ENCODE results near the gene B4GALT1.

The B4GALT1 gene

DNA sequence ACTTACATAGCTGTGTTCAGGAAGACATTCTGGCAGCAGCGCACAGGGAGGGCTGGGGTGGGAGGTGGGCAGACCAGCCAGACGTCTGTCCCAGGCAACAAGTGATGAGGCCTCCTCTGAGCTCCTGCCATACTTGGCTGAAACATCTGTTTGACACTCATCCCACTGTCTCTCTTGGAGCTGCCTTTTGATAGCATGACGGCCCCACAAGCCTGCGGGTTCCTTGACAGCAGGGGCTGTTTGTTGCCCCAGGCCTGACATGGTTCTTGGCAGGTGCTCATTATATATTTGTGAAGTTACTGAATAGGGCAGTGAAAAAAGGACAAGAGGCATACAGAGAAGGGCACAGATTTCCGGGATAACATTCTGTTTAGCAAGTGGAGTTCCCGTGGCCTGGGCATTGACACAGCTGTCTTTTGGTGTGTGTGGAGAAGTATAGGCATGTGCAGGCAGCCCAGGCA is 22.2 kb upstream of the B4GALT1 start:
- TF ChIP-seq, protein P1, sequence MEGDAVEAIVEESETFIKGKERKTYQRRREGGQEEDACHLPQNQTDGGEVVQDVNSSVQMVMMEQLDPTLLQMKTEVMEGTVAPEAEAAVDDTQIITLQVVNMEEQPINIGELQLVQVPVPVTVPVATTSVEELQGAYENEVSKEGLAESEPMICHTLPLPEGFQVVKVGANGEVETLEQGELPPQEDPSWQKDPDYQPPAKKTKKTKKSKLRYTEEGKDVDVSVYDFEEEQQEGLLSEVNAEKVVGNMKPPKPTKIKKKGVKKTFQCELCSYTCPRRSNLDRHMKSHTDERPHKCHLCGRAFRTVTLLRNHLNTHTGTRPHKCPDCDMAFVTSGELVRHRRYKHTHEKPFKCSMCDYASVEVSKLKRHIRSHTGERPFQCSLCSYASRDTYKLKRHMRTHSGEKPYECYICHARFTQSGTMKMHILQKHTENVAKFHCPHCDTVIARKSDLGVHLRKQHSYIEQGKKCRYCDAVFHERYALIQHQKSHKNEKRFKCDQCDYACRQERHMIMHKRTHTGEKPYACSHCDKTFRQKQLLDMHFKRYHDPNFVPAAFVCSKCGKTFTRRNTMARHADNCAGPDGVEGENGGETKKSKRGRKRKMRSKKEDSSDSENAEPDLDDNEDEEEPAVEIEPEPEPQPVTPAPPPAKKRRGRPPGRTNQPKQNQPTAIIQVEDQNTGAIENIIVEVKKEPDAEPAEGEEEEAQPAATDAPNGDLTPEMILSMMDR (IDR thresholded peaks at IDR 0.05; ENCODE audit: insufficient read depth, missing control alignments) = no peak
- FAIRE-seq = no peak
- no peak for DNase-seq (ENCODE audit: insufficient read length, low spot score)

DNA sequence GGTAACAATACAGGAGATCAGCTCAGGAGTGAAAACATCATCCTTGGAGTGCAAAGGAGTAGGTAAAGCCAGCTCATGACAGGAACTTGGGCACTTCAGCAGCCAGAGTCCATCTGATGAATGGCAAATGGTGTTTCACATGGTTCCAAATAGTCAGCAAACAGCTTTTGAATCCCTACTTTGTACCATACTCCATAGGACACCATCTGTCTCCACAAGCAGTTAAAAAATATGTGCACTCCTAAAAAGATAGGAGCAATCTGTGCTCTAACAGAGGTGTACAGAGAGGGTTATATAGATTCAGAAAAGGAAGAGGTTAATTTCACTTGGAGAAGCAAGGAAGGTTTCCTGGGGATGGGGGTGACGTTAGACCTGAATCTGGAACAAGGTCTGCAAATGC is 21.6 kb upstream of the B4GALT1 start:
- TF ChIP-seq, protein P1 (IDR thresholded peaks at IDR 0.05; ENCODE audit: insufficient read depth, missing control alignments) = no peak
- no peak for FAIRE-seq
- DNase-seq (ENCODE audit: insufficient read length, low spot score) = no peak

DNA sequence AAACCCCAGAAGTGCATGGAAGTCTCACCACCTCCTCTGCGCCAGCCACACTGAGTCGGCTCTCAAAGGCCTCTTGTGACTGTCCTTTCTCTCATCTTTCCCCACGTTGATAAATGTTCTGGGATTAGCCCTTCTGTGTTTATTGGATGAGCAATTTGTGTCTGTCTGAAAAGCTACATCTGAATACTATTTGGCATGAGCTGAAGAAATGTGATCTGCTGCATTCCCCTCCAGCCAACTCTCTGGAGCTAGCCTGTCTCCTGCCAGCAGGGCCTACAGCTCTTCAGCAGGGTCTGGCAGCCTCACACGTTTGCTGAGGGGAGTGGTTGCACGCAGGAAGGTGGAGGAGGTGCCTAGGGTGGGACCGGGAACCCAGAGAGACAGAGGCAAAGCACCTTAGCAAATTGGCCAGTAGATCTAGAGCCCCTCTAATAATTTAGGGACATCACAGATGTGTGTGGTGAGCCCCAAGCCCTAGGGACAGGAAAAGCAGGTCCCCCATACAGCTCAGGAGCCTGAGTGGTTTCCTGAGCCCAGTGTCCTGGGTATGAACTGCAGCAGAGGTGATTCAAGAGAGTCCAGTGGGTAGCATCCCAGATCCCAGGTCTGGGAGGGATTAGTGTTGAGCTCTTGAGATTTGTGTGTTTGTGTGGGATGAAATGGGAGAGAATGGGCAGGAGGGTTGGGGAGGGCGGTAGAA is 20.5 kb upstream of the B4GALT1 start:
- FAIRE-seq (no peak), DNase-seq (ENCODE audit: insufficient read length, low spot score) (no peak)
- TF ChIP-seq, protein P1 (IDR thresholded peaks at IDR 0.05; ENCODE audit: insufficient read depth, missing control alignments) = no peak

DNA sequence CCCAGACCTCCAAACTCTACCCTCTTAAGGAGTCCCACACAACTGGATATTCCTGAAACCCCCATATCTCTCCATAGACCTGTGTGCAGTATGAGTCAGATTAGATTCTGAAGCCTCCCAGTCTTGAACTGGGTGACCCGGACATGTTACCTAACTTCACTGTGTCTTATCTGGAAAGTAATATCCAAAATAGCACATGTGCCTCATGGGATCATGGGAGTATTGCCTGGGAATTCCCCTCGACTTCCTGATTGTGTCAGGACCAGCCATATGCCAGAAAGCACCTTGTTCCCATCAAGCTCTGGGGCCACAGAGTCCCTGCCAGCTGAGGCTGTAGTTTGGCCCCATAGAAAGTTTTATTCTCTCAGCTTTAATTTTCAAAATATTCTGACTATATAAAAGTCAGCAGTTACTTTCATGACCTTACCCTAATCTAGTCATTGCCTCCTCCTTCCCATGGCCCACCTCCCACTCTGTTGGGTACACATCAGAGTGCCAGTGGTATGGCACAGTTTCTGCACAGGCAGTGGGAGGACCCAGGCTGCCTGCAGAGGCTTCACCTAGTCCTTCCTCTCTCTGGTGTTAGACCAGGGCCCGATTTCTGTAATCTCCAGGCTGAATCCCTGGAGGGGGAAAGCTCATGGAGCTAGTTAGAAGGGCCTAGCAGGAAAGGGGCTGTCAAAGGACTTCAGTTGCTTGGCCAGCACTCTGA is 19.5 kb upstream of the B4GALT1 start:
- no peak for DNase-seq (ENCODE audit: insufficient read length, low spot score)
- TF ChIP-seq, protein P1 (IDR thresholded peaks at IDR 0.05; ENCODE audit: insufficient read depth, missing control alignments) = no peak
- FAIRE-seq = no peak

DNA sequence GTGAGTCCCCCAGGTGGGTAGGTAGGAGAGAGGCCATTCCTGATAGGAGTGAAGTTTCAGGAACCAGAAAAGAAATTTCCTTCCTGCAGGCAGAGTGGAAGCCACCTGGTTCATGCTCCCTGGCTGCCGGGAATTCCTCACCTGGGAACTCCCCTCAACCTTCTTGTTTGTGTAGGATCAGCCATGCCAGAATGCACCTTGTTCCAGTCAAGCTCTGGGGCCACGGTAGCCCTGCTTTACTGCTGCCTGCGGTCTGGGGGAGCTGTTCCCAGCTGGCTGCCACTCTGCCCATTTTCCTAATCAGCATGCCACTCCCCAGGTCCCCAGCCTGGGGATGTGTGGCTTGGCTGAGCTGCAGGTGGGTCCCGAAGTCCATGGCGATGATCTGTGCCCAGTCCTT is 18.7 kb upstream of the B4GALT1 start:
- TF ChIP-seq, protein P1 (IDR thresholded peaks at IDR 0.05; ENCODE audit: insufficient read depth, missing control alignments) = no peak
- no peak for DNase-seq (ENCODE audit: insufficient read length, low spot score)
- FAIRE-seq = no peak

DNA sequence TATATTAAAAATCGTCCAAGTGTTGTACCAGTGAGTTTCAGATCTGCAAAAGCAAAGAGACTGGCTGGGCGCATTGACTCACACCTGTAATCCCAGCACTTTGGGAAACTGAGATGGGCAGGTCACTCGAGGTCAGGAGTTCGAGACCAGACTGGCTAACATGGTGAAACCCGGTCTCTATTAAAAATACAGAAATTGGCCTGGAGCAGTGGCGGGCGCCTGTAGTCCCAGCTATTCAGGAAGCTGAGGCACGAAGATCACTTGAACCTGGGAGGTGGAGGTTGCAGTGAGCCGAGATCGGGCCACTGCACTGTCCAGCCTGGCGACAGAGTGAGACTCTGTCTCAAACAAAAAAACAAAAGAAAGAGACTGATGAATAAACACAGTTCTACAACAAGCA is 18.3 kb upstream of the B4GALT1 start:
- FAIRE-seq (no peak), DNase-seq (ENCODE audit: insufficient read length, low spot score) (no peak)
- TF ChIP-seq, protein P1 (IDR thresholded peaks at IDR 0.05; ENCODE audit: insufficient read depth, missing control alignments) = no peak

DNA sequence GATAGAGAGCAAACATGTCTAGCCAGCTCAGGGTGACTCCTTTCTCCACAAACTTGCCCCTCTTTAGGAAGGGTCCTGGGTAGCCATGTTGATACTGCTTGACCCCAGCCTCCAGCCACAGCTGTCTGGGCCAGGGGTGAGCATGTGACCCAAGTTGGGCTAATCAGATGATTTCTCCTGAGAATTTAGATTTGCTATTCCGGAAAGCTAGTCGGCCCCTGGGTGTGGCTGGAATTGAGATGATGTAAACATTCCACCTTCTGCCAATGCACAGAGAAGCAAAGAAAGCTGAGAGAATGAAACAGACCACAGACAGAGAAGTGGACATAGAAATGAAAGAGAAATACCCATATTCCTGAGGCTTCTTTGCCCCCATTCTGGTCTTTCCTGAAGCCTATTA is 17.8 kb upstream of the B4GALT1 start:
- DNase-seq (ENCODE audit: insufficient read length, low spot score) (no peak), FAIRE-seq (no peak)
- TF ChIP-seq, protein P1 (IDR thresholded peaks at IDR 0.05; ENCODE audit: insufficient read depth, missing control alignments) = no peak
